CD4-positive, alpha-beta T cell treated with Interferon gamma for 1 hour (primary cell): Measurements from ENCODE around the gene OGDH.
"Not testable (repeated sequence)": the region's sequence is repeated elsewhere in the genome, so short reads cannot be mapped to it uniquely, and the experiment has no call there.

Source experiments
- DNase-seq: peaks from one replicate; pipeline ENCODE4 v3.0.0-alpha.2; 2020

OGDH gene

DNA sequence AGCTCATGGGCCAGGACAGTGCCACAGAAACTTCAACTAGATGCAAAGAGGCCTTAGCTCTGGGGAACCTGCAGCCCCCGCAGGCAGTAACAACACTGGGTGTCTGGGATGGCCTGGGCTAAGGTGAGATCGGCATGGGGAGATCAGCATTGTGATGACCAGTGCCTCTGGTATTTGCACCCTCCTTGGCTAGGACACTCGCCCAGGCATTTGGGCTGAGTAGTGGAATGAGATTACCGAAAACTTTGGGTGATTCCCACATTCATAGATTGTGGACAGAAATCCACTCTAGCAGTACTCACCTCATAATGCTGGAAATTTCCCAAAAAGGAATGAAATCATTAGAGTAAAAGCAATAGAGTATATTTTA lies 71.7 kb downstream of the OGDH start:
- DNase-seq: no peak

DNA sequence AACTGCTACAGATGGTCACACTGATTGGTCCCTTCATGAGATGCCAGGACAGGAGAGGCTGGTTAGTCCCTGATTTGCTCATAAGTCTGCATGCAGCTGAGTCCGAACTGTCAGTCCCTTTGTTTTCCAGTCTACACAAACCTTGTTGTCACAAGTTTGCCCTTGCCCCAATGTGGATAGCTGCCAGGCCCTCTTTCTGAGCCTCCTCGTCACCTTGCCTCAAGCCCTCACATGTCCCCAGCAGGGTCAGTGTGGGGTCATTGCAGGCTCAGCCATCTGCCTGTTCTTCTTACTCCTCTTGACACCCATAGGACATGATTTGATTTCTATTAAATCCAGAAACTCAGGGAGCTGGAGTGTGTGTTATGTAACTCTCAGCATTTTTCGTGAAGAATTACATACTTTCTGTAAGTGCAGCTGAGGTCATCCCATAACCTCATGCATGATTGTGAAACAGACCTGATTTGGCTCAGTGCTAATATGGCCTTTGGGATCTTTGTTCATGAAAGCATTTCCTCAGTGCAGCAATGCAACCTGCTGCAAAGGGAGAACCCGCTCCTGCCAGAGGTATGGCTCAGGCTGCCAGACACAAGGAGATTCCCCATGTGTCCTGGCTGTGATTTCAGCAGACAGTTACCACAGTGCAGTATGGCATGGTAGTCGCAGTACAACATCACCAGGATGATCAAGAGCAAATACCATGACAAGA lies 72.2 kb downstream of the OGDH start:
- DNase-seq: no peak

DNA sequence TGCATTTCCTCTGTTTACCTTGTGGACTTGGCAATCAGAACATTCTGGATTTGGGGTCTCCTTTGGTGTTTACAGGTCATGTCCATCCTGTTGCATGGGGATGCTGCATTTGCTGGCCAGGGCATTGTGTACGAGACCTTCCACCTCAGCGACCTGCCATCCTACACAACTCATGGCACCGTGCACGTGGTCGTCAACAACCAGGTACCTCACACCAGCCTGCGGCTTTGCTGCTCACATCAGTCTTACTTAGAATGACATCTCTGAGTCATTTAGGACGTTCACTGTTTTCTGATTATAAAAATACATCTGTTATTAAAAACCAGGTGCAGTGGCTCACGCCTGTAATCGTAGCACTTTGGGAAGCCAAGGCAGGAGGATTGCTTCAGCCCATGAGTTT lies 75.2 kb downstream of the OGDH start:
- no peak for DNase-seq

DNA sequence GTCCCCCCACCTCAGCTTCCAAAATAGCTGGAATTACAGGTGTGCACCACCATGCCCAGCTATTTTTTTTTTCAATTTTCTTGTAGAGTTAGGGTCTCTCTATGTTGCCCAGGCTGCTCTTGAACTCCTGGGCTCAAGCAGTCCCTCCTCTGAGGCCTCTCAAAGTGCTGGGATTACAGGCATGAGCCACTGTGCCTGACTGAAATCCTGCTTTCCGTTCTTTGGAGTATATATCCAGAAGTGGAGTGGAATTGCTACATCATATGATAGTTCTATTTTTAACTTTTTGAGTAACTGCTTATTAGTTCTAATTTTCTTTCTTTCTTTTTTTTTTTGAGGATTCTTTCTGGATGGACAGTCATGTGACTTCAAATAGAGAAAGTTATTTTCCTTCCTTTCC lies 79.3 kb downstream of the OGDH start:
- DNase-seq: no peak

DNA sequence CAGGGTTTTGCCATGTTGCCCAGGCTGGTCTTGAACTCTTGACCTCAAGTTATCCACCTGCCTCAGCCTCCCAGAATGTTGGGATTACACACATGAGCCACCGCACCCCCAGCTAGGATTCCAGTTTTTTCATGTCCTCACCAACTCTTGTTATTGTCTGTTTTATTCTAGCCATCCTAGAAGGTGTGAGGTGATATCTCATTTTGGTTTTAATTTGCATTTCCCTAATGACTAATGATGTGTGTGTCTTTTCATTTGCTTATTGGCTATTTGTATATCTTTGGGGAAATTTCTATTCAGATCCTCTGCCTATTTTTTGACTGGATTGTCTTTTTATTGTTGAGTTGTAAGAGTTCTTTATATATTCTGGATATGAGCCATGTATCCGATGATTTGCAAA lies 83.0 kb downstream of the OGDH start:
- DNase-seq: no peak

DNA sequence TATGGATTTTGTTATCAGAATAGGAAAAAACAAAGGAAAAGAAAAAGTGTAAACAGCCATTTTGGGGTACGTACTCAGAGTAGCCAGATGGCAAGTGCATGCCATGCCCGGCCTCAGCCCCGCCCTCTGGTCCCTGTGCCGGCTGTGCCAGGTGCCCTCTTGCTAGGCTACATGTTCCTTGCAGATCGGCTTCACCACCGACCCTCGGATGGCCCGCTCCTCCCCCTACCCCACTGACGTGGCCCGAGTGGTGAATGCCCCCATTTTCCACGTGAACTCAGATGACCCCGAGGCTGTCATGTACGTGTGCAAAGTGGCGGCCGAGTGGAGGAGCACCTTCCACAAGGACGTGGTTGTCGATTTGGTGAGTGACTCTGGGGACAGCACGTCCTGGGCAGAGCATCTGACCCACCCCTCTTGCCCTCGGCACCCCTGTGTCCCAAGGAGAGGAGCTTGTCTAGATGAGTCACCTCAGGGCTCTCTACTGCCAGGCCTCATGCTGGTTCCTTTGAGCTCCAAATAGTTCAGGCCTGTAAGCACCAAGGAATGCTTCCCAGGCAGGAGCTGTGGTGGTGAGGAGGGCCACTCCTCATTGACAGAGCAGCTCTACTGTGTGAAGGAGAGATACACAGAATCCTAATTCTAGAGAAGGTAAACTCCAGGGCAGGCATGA lies 87.3 kb downstream of the OGDH start:
- DNase-seq: no peak

DNA sequence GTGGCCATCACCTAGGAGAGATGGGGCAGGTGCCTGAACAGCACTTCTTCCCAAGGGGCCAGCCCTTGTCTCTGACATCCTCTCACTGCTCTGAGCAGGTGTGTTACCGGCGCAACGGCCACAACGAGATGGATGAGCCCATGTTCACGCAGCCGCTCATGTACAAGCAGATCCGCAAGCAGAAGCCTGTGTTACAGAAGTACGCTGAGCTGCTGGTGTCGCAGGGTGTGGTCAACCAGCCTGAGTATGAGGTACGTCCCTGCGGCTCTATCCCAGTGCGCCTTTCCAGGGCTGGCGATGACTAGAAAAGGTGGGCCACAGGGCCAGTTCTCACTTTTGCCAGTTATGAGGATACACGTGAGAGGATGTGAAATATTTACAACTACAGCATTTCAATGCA lies 87.9 kb downstream of the OGDH start:
- no peak for DNase-seq

DNA sequence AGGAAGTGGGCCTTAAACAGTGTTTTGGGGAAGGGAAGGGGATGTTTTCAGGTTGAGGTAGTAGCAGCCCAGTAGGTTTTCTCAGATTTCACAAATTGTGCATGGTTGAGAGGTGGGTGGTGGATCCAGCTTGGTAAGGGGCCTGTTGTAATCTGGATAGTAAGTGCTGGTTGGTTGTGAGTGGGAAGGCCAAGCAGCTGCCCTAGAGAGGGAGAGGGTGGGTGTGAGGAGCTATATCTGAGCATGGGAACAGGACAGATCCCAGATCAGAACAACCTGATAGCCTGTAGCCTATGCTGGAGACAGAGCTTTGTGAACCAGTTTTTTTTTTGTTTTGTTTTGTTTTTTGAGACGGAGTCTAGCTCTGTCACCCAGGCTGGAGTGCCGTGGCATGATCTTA lies 88.3 kb downstream of the OGDH start:
- DNase-seq: no peak

DNA sequence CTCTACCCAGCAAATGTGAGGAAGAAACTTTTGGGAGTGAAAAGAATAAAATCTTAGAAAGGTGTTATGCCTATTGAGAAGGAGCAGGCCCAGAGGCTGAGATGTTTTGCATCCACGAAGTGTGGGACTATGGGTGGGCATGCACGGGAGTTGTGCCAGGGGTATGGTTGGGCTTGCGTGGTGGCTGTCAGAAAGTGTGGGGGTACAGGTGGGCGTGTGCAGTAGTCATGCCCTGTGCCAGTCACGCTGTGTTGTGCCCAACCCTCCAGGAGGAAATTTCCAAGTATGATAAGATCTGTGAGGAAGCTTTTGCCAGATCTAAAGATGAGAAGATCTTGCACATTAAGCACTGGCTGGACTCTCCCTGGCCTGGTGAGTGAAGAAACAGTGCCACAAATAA lies 89.3 kb downstream of the OGDH start:
- no peak for DNase-seq

DNA sequence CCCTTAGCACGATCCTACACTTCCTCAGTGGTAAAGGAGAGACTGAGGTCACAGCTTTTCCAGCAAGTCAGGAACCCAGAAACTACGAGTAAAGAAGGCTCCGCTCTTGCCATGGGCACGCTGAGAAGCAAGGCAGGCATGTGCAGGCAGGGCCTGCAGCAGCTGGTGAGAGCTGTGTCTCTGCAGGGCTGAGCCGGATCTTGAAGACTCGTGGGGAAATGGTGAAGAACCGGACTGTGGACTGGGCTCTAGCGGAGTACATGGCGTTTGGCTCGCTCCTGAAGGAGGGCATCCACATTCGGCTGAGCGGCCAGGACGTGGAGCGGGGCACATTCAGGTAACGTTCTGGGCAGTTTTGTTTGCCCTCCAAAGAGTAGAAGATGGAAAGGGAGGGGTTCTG lies 90.3 kb downstream of the OGDH start:
- DNase-seq: no peak

DNA sequence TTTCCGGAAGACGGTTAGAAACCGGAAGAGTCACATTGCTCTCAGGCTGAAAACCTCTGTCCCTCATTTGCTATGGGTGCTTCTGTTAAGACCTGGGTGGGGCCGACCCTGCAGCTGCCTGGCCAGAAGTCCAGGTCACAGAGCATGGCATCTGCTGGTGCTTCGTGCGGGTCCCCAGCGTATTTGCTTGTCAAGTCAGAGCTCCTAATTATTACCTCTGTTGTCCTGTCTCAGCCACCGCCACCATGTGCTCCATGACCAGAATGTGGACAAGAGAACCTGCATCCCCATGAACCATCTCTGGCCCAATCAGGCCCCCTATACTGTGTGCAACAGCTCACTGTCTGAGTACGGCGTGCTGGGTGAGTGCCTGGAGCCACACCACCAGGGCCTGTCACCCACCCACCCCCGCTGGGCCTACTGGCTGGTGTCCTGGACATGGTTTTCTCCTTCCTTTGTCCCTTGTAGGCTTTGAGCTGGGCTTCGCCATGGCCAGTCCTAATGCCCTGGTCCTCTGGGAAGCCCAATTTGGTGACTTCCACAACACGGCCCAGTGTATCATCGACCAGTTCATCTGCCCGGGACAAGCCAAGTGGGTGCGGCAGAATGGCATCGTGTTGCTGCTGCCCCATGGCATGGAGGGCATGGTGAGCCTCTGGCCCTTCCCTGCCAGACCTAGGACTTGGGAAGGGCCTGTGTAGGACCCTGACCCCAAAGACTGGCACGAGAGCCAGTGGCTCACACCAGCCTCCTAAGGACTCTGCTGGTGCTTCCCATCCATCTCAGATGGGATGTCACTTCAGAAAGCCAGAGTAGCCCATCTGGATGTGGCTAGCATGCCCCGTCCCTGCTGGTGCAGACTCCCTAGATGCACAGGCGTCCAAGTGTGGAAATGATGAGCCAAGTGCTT lies 91.0 kb downstream of the OGDH start:
- DNase-seq: no peak

DNA sequence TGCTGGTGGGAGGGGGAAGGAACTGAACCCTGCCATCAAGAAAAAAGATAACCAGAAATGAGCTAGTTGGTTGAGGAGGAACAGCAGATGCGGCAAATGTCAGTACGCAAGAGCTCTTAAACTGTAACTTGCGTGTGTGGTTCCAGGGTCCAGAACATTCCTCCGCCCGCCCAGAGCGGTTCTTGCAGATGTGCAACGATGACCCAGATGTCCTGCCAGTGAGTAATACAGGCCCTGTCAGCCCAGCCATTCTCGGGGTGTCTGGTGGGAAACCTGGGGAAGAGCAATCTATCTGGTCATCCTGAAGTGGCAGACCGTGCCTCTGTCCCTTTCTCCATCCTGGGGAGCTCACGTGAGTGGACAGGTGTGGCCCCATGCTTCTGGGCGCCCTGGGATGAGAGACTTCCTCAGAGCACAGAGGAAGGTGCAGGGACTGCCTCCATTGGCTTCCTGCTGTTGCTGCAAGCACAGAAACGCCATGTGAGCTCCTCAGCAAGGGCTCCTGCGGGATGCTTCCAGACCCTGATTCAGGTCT lies 91.7 kb downstream of the OGDH start:
- DNase-seq: no peak

DNA sequence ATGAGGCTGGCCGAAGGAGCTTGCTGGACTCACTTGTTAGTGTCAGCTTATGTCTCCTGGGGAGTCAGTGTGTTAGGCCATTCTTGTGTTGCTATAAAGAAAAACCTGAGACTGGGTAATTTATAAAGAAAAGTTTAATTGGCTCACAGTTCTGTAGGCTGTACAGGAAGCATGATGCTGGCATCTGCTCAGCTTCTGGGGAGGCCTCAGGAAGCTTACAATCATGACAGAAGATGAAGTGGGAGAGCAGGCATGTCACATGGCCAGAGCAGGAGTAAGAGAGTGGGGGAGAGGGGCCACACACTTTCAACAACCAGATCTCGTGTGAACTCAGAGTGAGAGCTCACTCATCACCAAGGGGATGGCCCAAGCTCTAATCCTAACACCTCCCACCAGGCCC lies 93.2 kb downstream of the OGDH start:
- DNase-seq: not testable (repeated sequence)

DNA sequence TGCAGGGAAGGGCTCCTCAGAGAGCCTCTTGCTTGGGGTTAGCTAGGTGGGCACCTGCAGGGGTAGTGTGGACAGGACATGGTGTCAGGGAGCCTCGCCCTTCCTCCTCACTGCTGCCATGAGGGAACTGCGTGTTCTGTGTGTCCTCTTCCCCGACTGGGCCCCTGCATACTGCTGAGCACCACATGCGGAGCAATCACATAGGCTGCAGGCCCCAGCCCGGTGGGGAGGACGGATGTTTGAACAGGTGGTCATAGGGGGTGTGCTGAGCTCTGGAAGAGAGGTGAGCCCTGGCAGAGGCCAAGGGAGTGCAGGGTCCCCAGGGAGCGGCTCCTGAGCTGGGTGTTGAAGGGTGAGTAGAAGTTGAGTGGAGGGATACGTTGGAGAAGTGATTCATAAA lies 93.9 kb downstream of the OGDH start:
- DNase-seq: no peak

DNA sequence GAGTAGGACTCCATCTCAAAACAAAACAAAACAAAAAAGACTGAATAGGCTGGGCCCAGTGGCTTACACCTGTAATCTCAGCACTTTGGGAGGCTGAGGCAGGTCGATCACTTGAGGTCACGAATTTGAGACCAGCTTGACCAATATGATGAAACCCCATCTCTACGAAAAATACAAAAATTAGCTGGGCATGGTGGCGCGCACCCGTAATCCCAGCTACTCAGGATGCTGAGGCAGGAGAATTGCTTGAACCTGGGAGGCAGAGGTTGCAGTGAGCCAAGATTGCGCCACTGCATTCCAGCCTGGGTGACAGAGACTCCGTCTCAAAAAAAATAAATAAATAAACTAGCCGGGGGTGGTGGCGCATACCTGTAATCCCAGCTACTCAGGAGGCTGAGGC lies 97.0 kb downstream of the OGDH start:
- not testable (repeated sequence) for DNase-seq

DNA sequence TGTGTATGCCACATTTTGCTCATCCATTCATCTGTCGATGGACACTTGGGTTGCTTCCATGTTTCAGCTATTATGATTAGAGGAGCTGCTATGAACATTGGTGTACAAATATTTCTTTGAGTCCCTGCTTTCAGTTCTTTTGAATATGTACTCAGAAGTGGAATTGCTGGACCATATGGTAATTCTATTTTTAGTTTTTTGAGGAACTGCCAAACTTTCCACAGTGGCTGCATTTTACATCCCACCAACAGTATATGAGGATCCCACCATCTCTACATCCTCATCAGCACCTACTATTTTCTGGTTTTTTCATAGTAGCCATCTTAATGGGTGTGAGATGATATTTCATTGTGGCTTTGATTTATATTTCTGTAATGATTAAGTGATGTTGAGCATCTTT lies 97.5 kb downstream of the OGDH start:
- no peak for DNase-seq

DNA sequence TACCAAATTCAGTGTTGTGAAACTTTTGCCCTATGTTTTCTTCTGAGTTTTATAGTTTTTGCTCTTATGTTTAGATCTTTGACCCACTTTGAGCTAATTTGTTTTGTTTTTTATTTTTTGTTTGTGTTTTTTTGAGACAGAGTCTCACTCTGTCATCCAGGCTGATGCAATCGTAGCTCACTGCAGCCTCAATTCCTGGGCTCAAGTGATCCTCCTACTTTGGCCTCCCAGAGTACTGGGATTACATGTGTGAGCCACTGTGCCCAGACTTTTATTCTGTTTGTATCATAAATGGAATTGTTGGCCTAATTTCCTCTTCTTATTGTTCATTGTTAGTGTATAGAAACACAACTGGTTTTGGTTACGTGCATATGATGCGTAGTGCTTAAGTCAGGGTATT lies 99.0 kb downstream of the OGDH start:
- no peak for DNase-seq

DNA sequence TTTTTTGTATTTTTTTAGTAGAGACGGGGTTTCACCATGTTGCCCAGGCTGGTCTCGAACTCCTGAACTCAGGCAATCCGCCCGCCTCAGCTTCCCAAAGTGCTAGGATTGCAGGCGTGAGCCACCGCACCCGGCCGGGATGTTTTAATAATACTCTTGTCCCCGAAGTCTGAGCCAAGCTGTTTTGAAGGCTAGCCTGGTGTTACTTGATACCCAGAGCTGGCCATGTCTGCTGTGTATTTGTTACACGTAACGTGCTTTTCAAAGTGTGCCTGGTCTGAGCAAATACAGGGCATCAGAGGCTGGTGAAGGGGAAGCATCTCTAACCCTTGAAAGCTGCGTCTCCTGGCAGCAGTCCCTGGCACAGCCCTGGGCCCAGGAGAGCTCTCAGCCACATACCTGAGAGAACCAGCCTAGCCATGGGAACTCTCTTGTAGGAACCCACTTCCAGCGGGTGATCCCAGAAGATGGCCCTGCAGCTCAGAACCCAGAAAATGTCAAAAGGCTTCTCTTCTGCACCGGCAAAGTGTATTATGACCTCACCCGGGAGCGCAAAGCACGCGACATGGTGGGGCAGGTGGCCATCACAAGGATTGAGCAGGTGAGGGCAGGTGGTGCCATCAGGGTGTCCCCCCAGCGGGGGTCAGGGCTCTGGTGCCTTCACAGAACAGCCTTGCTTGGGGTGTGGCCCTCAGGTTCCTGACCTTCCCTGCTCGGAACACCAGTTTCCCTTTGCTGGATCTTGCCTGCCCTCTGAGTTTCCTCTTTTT lies 100.5 kb downstream of the OGDH start:
- DNase-seq: no peak

DNA sequence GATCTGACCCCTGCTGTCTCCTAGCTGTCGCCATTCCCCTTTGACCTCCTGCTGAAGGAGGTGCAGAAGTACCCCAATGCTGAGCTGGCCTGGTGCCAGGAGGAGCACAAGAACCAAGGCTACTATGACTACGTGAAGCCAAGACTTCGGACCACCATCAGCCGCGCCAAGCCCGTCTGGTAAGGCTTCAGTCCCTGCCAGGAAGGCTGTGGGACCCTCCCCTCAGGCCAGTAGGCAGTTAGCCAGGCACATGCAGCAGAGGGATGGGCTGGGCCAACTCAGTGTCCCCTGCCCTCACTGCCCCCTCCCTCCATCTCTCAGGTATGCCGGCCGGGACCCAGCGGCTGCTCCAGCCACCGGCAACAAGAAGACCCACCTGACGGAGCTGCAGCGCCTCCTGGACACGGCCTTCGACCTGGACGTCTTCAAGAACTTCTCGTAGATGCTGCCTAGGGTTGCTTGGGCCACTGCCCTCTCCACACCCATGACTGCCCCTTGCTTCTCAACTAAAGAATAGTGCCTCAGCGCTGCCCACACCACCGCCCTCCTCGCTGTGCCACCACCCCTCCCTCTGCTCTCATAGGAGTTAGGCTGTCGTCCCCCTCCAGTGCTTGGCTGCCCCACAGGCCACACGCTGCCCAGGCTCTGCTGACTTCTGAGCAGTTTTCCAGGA lies 101.3 kb downstream of the OGDH start:
- no peak for DNase-seq

DNA sequence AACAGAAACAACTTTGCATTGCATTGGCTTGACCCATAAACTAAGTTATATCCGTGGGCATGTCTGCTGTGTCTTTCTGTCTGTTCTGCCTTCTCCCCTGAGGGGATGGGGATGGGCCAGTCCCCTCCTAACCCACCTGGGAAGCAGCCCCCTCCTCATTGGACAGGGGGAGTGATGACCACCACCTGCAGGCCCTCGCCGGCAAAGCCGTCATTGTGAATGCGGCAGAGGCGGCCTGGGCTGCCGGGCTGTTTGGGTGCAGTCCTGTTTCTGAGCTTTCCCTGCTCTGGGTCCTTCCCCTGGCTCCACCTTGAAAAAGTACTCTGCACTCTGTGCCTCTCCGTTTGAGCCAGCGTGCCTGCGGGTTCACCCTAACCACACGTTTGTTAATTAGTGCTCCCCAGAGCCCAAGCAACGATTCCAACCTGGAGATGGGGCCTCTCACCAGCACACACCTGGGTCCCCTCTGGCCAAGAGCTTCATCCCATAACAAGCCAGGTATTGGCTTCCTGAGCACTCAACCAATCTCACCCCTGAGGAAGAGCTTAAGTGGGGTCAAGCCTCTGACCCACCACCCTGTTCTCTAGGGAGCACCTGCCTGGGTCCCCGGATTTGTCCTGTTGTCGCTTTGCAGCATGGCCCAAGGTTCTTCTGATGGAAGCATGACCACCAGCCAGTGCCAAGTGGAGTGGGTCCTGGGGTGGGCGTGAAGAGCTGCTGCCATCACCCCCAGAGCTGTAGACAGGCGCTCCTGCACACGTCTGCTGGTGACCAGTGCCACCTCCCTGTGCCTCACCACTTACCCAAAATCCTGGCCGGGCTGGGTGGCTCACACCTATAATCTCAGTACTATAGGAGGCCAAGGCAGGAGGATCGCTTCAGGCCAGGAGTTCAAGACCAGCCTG lies 102.8 kb downstream of the OGDH start:
- DNase-seq: no peak

DNA sequence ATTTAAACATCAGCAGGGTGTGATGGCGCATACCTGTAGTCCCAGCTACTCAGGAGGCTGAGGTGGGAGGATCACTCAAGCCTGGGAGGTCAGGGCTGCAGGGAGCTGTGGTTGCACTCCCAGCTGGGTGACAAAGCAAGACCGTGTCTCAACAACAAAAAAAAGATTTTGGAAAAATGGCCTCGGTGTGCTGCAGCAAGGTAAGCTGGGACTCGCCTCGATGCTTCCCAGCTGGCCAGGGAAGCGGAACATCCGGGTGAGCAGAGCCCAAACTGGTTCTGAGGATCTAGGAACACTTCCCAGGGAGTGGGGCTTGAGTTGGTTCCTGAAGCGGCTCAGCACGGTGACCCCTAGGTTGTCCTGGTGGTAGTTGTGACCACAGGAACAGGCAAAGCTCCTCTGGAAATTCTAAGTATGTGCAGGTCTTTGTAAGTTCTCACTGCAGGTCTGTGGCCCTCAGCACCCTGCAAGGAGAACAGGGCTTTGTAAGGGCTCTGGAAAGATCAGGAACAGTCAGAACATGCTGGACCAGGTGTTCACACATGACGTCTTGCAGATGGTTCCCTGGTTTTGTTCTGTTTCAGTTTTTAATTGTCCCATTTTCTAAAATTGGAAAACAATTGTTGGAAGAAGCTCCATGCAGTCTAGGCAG lies 103.6 kb downstream of the OGDH start:
- no peak for DNase-seq
